HCT116 (cell line): ENCODE data around the gene GRIP1. TPM values are rescaled to one million over a fixed set of nuclear protein-coding genes. Genes with fewer than 3 reads are reported as not detected.
A peak's percentile ranks its signal among the peaks of the same experiment; 100 is the strongest.

Experiments used
- ATAC-seq: fragments of 200-7000 bp; cut with Tn5 transposase; 2 replicates; pipeline ENCODE4 v1.9.1; 2020; ENCODE audit warnings: mild to moderate bottlenecking, moderate library complexity
- BruUV-seq: library from RNA; stranded (reverse); fragments of 400-500 nt; replicated peaks from 2 replicates; lab custom pipeline; 2021; lab: Mats Ljungman, UMichigan
- CTCF ChIA-PET: fragments of 300-600 bp; sonication (Branson Sonifier 250); formaldehyde crosslinking; loops from one replicate; lab custom pipeline; 2021; ENCODE audit warnings: antibody characterized with exemption; lab: Charles Lee
- POLR2A ChIA-PET: fragments of 300-600, 350-600 bp; sonication (Branson Sonifier 250); formaldehyde crosslinking; loops from one replicate; lab custom pipeline; 2021; ENCODE audit warnings: antibody characterized with exemption; lab: Charles Lee
- RAD21 ChIA-PET, 2 experiments: fragments of 300-600 bp; sonication (Branson Sonifier 250); formaldehyde crosslinking; loops; one replicate each; lab custom pipeline; 2023; ENCODE audit warnings: low total read pairs in 2 of 2; ENCODE audit not compliant: uncharacterized antibody in 2 of 2, unreplicated experiment in 2 of 2, low non-redundant PET in 1 of 2; lab: Charles Lee
- DNase-seq: peaks from one replicate; pipeline ENCODE4 v3.0.0-alpha.2; 2010; ENCODE audit warnings: low read depth, low spot score
- H2AFZ ChIP-seq: fragments of 200-600 bp; shearing (Covaris generic), sonication (generic); 2 replicates; pipeline ENCODE4 v1.6.1; 2017; ENCODE audit warnings: low read depth, mixed run types, mixed read lengths, antibody characterized with exemption, low read length; ENCODE audit not compliant: poor library complexity, severe bottlenecking
- H3K27ac ChIP-seq: 2 replicates; pipeline ENCODE4 v1.5.1; 2012; ENCODE audit warnings: low read depth, low read length
- H3K27me3 ChIP-seq: fragments of 200-600 bp; sonication (generic); 2 replicates; pipeline ENCODE4 v1.6.1; 2016; ENCODE audit warnings: mixed run types, low read length, mixed read lengths; ENCODE audit not compliant: insufficient read depth
- H3K36me3 ChIP-seq, 2 experiments: fragments of 200-500 bp in 1 of 2; fragments of 200-600 bp in 1 of 2; sonication (Bioruptor generic) in 1 of 2; sonication (generic) in 1 of 2; 2 replicates each; pipeline versions ENCODE4 v1.5.1 to v1.6.1; 2014 to 2016; ENCODE audit warnings: low read length in 2 of 2, inconsistent platforms in 1 of 2, mixed read lengths in 1 of 2, mixed run types in 1 of 2; ENCODE audit not compliant: insufficient read depth in 2 of 2, control insufficient read depth in 1 of 2
- H3K4me1 ChIP-seq, 2 experiments: fragments of 200-600 bp in 1 of 2; sonication (generic) in 1 of 2; 2 replicates each; pipeline versions ENCODE4 v1.5.1 to v1.6.1; 2012 to 2017; ENCODE audit warnings: low read length in 2 of 2, inconsistent platforms in 1 of 2, mild to moderate bottlenecking in 1 of 2, mixed read lengths in 1 of 2, mixed run types in 1 of 2, moderate library complexity in 1 of 2; ENCODE audit not compliant: insufficient read depth in 2 of 2, control insufficient read depth in 1 of 2
- H3K4me2 ChIP-seq: fragments of 200-600 bp; sonication (generic); 2 replicates; pipeline ENCODE4 v1.6.1; 2017; ENCODE audit warnings: mixed run types, low read length, mixed read lengths
- H3K4me3 ChIP-seq, 2 experiments: fragments of 200-600 bp in 1 of 2; sonication (generic) in 1 of 2; replicated peaks in 1 of 2; 2 replicates each; pipeline ENCODE4 v1.5.1; 2011 to 2016; ENCODE audit warnings: low read length in 2 of 2, control low read depth in 1 of 2, low read depth in 1 of 2, mild to moderate bottlenecking in 1 of 2, mixed read lengths in 1 of 2, mixed run types in 1 of 2
- H3K79me2 ChIP-seq: fragments of 200-600 bp; sonication (generic); 2 replicates; pipeline ENCODE4 v1.6.1; 2017; ENCODE audit warnings: mild to moderate bottlenecking, mixed run types, low read length, moderate library complexity, mixed read lengths; ENCODE audit not compliant: insufficient read depth
- H3K9ac ChIP-seq: fragments of 200-600 bp; sonication (generic); 2 replicates; pipeline ENCODE4 v1.6.1; 2016; ENCODE audit warnings: low read length, mixed read lengths
- H3K9me2 ChIP-seq: fragments of 200-600 bp; sonication (generic), shearing (Covaris generic); 2 replicates; pipeline ENCODE4 v1.6.1; 2017; ENCODE audit warnings: mixed run types, mild to moderate bottlenecking, moderate library complexity; ENCODE audit not compliant: insufficient read depth
- H3K9me3 ChIP-seq, 2 experiments: fragments of 200-500 bp in 1 of 2; fragments of 200-600 bp in 1 of 2; sonication (Bioruptor generic) in 1 of 2; sonication (generic) in 1 of 2; 2 replicates each; pipeline ENCODE4 v1.6.1; 2014 to 2017; ENCODE audit warnings: low read length in 2 of 2, mixed read lengths in 2 of 2, inconsistent platforms in 1 of 2, low read depth in 1 of 2, mild to moderate bottlenecking in 1 of 2, mixed run types in 1 of 2, moderate library complexity in 1 of 2; ENCODE audit not compliant: control insufficient read depth in 1 of 2, insufficient read depth in 1 of 2
- H4K20me1 ChIP-seq: fragments of 200-600 bp; sonication (generic), shearing (Covaris generic); 2 replicates; pipeline ENCODE4 v1.6.1; 2017; ENCODE audit warnings: mixed run types, mild to moderate bottlenecking, moderate library complexity; ENCODE audit not compliant: insufficient read depth
- ATF3 ChIP-seq: IDR thresholded peaks from 2 replicates; pipeline ENCODE4 v1.6.1; 2012
- CBX3 ChIP-seq: IDR thresholded peaks from 2 replicates; pipeline ENCODE4 v1.6.1; 2012; ENCODE audit warnings: low read depth
- CEBPB ChIP-seq: IDR thresholded peaks from 2 replicates; pipeline ENCODE4 v1.6.1; 2012; ENCODE audit warnings: low read depth
- EGR1 ChIP-seq: IDR thresholded peaks from 2 replicates; pipeline ENCODE4 v1.6.1; 2012; ENCODE audit warnings: low read depth
- ELF1 ChIP-seq: IDR thresholded peaks from 2 replicates; pipeline ENCODE4 v1.6.1; 2012; ENCODE audit warnings: low read depth, borderline replicate concordance
- EZH2phosphoT487 ChIP-seq: fragments of 200-600 bp; IDR thresholded peaks from 2 replicates; pipeline ENCODE4 v1.6.1; 2018; ENCODE audit warnings: antibody characterized with exemption, borderline replicate concordance
- FOSL1 ChIP-seq: IDR thresholded peaks from 2 replicates; pipeline ENCODE4 v1.6.1; 2012; ENCODE audit warnings: low read depth
- JUND ChIP-seq: IDR thresholded peaks from 2 replicates; pipeline ENCODE4 v1.6.1; 2012
- MAX ChIP-seq: IDR thresholded peaks from 2 replicates; pipeline ENCODE4 v1.6.1; 2012
- POLR2AphosphoS5 ChIP-seq: IDR thresholded peaks from 2 replicates; pipeline ENCODE4 v1.6.1; 2011; ENCODE audit warnings: mild to moderate bottlenecking, low read depth, low read length, moderate library complexity
- RAD21 ChIP-seq: IDR thresholded peaks from 2 replicates; pipeline ENCODE4 v1.6.1; 2012; ENCODE audit warnings: low read depth, mild to moderate bottlenecking
- SRF ChIP-seq: IDR thresholded peaks from 2 replicates; pipeline ENCODE4 v1.6.1; 2012; ENCODE audit warnings: low read depth
- intact Hi-C: fragments of 100-400 bp; cut with micrococcal nuclease; formaldehyde crosslinking; loops from 2 replicates; pipeline ENCODE4 v1.10.0; 2022
- total RNA-seq: library from RNA; stranded (reverse); gene quantifications from one replicate; pipeline ENCODE4 v1.2.1, GENCODE V29; 2021; ENCODE audit not compliant: unreplicated experiment
- TF ChIP-seq, protein P1 (sequence below), 3 experiments: fragments of 200-600 bp in 1 of 3; sonication (generic) in 1 of 3; IDR thresholded peaks in 2 of 3; conservative IDR thresholded peaks in 1 of 3; 2 replicates each; pipeline ENCODE4 v1.5.1; 2012 to 2017; ENCODE audit warnings: low read depth in 2 of 3, low read length in 2 of 3, antibody characterized with exemption in 1 of 3, borderline replicate concordance in 1 of 3, control low read depth in 1 of 3, mild to moderate bottlenecking in 1 of 3, mixed read lengths in 1 of 3, mixed run types in 1 of 3, moderate library complexity in 1 of 3; ENCODE audit not compliant: insufficient read depth in 1 of 3

GRIP1 gene
- total RNA-seq, 1 experiment from 2014 or later = not detected

- DNase-seq = peak; percentile 19
- no peak overlapping the region for H3K27ac ChIP-seq
- H3K9ac ChIP-seq = no peak overlapping the region
- ChIA-PET CTCF (interaction anchor here (0.6 to 1.8 kb wide), 10 partner anchors 9 to 357 kb away, joined by 3 to 8 read pairs (median 4); no protein-coding TSS in a partner anchor), RAD21 (no interaction called here), POLR2A (no interaction called here)
- no peaks in the 10 kb centered on the region for H3K9me3 ChIP-seq
- H3K9me2 ChIP-seq = no peaks in the 10 kb centered on the region
- no peak overlapping the region for H3K4me2 ChIP-seq
- no peaks in the 10 kb centered on the region for H3K79me2 ChIP-seq
- H3K4me1 ChIP-seq = no peaks in the 10 kb centered on the region
- no peaks in the 10 kb centered on the region for H3K27me3 ChIP-seq
- H4K20me1 ChIP-seq = no peaks in the 10 kb centered on the region
- intact Hi-C loops = loop anchor here (1.0 to 10.0 kb wide), 3 partner anchors 57 to 513 kb away; no protein-coding TSS in a partner anchor
- TF ChIP-seq MAX (no peak), RAD21 (peak; percentile 60), POLR2AphosphoS5 (no peak)
- TF ChIP-seq, protein P1, sequence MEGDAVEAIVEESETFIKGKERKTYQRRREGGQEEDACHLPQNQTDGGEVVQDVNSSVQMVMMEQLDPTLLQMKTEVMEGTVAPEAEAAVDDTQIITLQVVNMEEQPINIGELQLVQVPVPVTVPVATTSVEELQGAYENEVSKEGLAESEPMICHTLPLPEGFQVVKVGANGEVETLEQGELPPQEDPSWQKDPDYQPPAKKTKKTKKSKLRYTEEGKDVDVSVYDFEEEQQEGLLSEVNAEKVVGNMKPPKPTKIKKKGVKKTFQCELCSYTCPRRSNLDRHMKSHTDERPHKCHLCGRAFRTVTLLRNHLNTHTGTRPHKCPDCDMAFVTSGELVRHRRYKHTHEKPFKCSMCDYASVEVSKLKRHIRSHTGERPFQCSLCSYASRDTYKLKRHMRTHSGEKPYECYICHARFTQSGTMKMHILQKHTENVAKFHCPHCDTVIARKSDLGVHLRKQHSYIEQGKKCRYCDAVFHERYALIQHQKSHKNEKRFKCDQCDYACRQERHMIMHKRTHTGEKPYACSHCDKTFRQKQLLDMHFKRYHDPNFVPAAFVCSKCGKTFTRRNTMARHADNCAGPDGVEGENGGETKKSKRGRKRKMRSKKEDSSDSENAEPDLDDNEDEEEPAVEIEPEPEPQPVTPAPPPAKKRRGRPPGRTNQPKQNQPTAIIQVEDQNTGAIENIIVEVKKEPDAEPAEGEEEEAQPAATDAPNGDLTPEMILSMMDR (IDR thresholded peaks at IDR 0.05 in 2 of 3, conservative IDR thresholded peaks at IDR 0.05 in 1 of 3; ENCODE audit: borderline replicate concordance in 1 of 3, insufficient read depth in 1 of 3, low read depth in 2 of 3, low read length in 2 of 3) = peak; percentile 52 to 66 (median 63); a peak in 5 of 6 replicates
- H2AFZ ChIP-seq = no peak overlapping the region
- H3K36me3 ChIP-seq = no peaks in the 10 kb centered on the region
- H3K4me3 ChIP-seq = no peak overlapping the region
- BruUV-seq = no TSS peak
- peak; percentile 93 for ATAC-seq
Observed at GRCh38 chr12:66352197-66352596, 326.7 kb downstream of the GRIP1 start.

- H4K20me1 ChIP-seq = no peaks in the 10 kb centered on the region
- no peaks in the 10 kb centered on the region for H3K36me3 ChIP-seq
- ChIA-PET RAD21 (no interaction called here), CTCF (no interaction called here)
- intact Hi-C loops = loop anchor here (10.0 kb wide), 2 partner anchors 344 to 514 kb away; no protein-coding TSS in a partner anchor
- H3K27me3 ChIP-seq = no peaks in the 10 kb centered on the region
- H3K9me2 ChIP-seq = no peaks in the 10 kb centered on the region
- DNase-seq = no peak
- H2AFZ ChIP-seq = no peak overlapping the region
- no peak for ATAC-seq
- H3K4me1 ChIP-seq = no peaks in the 10 kb centered on the region
- H3K4me2 ChIP-seq = no peak overlapping the region
- no TSS peak for BruUV-seq
- TF ChIP-seq RAD21 (no peak), CEBPB (no peak), EGR1 (no peak), SRF (no peak), JUND (no peak), FOSL1 (no peak), EZH2phosphoT487 (no peak), ELF1 (no peak), ATF3 (no peak), CBX3 (no peak)
- TF ChIP-seq, protein P1 (IDR thresholded peaks at IDR 0.05 in 2 of 3, conservative IDR thresholded peaks at IDR 0.05 in 1 of 3; ENCODE audit: borderline replicate concordance in 1 of 3, insufficient read depth in 1 of 3, low read depth in 2 of 3, low read length in 2 of 3) = no peak
- TF ChIP-seq, all 23 proteins: peak for 0
- H3K9ac ChIP-seq = no peak overlapping the region
- H3K79me2 ChIP-seq = no peaks in the 10 kb centered on the region
- no peak overlapping the region for H3K27ac ChIP-seq
- H3K4me3 ChIP-seq = no peak overlapping the region
- POLR2A ChIA-PET = no interaction called here
- H3K9me3 ChIP-seq = no peaks in the 10 kb centered on the region
Observed at GRCh38 chr12:66351301-66351700, 327.6 kb downstream of the GRIP1 start.
